Prostate gland (tissue), 2 donors: ENCODE results near the gene SLC2A5. TPM values are rescaled to one million over a fixed set of nuclear protein-coding genes. Genes with fewer than 3 reads are reported as not detected.
A peak's percentile ranks its signal among the peaks of the same experiment; 100 is the strongest.

Source experiments
- DNase-seq: peaks from one replicate; pipeline ENCODE4 v3.0.0-alpha.2; 2019; ENCODE audit warnings: low spot score
- H3K27ac ChIP-seq, 2 donors: fragments of 200-600 bp; sonication (generic); 2 replicates each; pipeline ENCODE4 v1.5.1; 2017 to 2019
- H3K27me3 ChIP-seq: fragments of 200-600 bp; sonication (generic); replicated peaks from 2 replicates; pipeline ENCODE4 v1.5.1; 2019; ENCODE audit not compliant: insufficient read depth
- H3K36me3 ChIP-seq, 2 donors: fragments of 200-600 bp; sonication (generic); 1 replicate in 1 of 2; 2 replicates in 1 of 2; pipeline versions ENCODE4 v1.5.1 to v1.8.1; 2017 to 2019
- H3K4me1 ChIP-seq: fragments of 200-600 bp; sonication (generic); replicated peaks from 2 replicates; pipeline ENCODE4 v1.5.1; 2019
- H3K4me3 ChIP-seq, 2 donors: fragments of 200-600 bp; sonication (generic); 2 replicates each; pipeline ENCODE4 v1.5.1; 2017 to 2019
- H3K9me3 ChIP-seq: fragments of 200-600 bp; sonication (generic); 2 replicates; pipeline ENCODE4 v1.5.1; 2017
- CTCF ChIP-seq, 4 experiments: fragments of 200-600 bp in 2 of 4; fragments of 450-650 bp in 2 of 4; sonication (generic) in 2 of 4; IDR thresholded peaks; 1 replicate in 3 of 4; 2 replicates in 1 of 4; pipeline ENCODE4 v1.5.1; 2016 to 2019; ENCODE audit warnings: antibody characterized with exemption in 4 of 4, mild to moderate bottlenecking in 2 of 4, moderate library complexity in 2 of 4
- POLR2A ChIP-seq: fragments of 450-650 bp; IDR thresholded peaks from one replicate; pipeline ENCODE4 v1.6.1; 2016; ENCODE audit warnings: antibody characterized with exemption, mild to moderate bottlenecking
- POLR2AphosphoS5 ChIP-seq: sonication (generic); formaldehyde crosslinking; IDR thresholded peaks from one replicate; pipeline ENCODE4 v1.6.1; 2017; ENCODE audit warnings: antibody characterized with exemption
- WGBS: methylation state at CpG from one replicate; pipeline ENCODE4 v1.1.5; 2018; 5-methylcytosine and 5-hydroxymethylcytosine counted together
- intact Hi-C: fragments of 100-400 bp; cut with DNase I; formaldehyde crosslinking; loops from one replicate; pipeline ENCODE4 v1.14.2; 2022
- total RNA-seq, 2 donors: library from RNA; depleted of rRNA; stranded (reverse); fragments of >200 nt; gene quantifications; one replicate each; pipeline ENCODE4 v1.1.0, GENCODE V29; 2016

SLC2A5 gene
- total RNA-seq, 2 donors from 2014 or later, result 25.4 to 55.0 TPM

- TF ChIP-seq CTCF (IDR thresholded peaks at IDR 0.05) (no peak), POLR2A (no peak)
- intact Hi-C loops, result no loop called here
- 30% methylated on average over 5 of the region's 5 CpGs for WGBS
- Histone ChIP-seq H3K4me1 (no peaks in the 10 kb centered on the region), H3K36me3 (no peaks in the 10 kb centered on the region), H3K4me3 (no peak overlapping the region), H3K9me3 (no peaks in the 10 kb centered on the region), H3K27me3 (no peaks in the 10 kb centered on the region), H3K27ac (peak overlapping the region; percentile 38 to 55)
- no peak for DNase-seq
Observed at GRCh38 chr1:9086045-9086444, 16.6 kb upstream of the SLC2A5 start.

GRCh38 chr1:9085306-9085940 is 16.0 kb upstream of the SLC2A5 start:
- Histone ChIP-seq H3K36me3 (no peaks in the 10 kb centered on the region), H3K27ac (peak overlapping the region; percentile 38 to 55), H3K4me3 (no peak overlapping the region), H3K9me3 (no peaks in the 10 kb centered on the region), H3K27me3 (no peaks in the 10 kb centered on the region), H3K4me1 (no peaks in the 10 kb centered on the region)
- TF ChIP-seq POLR2AphosphoS5, result no peak
- no peak for TF ChIP-seq CTCF (IDR thresholded peaks at IDR 0.05)
- no peak for TF ChIP-seq POLR2A
- intact Hi-C loops, result no loop called here
- DNase-seq, result peak; percentile 52
- WGBS, result 45% methylated on average over 7 of the region's 7 CpGs

GRCh38 chr1:9084906-9085305 is 15.5 kb upstream of the SLC2A5 start:
- no peaks in the 10 kb centered on the region for H3K4me1 ChIP-seq
- no peaks in the 10 kb centered on the region for H3K36me3 ChIP-seq
- H3K27ac ChIP-seq, result peak overlapping the region; percentile 38 to 55
- no peaks in the 10 kb centered on the region for H3K27me3 ChIP-seq
- no peak for TF ChIP-seq CTCF (IDR thresholded peaks at IDR 0.05)
- no peak for TF ChIP-seq POLR2AphosphoS5
- H3K9me3 ChIP-seq, result no peaks in the 10 kb centered on the region
- peak; percentile 30 for DNase-seq
- H3K4me3 ChIP-seq, result no peak overlapping the region
- intact Hi-C loops, result no loop called here
- 43% methylated on average over 8 of the region's 8 CpGs for WGBS

- Histone ChIP-seq H3K9me3 (no peaks in the 10 kb centered on the region), H3K27me3 (no peaks in the 10 kb centered on the region), H3K4me1 (no peaks in the 10 kb centered on the region), H3K4me3 (no peak overlapping the region), H3K36me3 (no peaks in the 10 kb centered on the region), H3K27ac (no peak overlapping the region)
- no peak for TF ChIP-seq POLR2AphosphoS5
- no peak for TF ChIP-seq POLR2A
- 96% methylated on average over 3 of the region's 3 CpGs for WGBS
- no peak for DNase-seq
- intact Hi-C loops, result no loop called here
Observed at GRCh38 chr1:9081473-9081872, 12.0 kb upstream of the SLC2A5 start.

GRCh38 chr1:9080705-9081291 is 11.4 kb upstream of the SLC2A5 start:
- no peaks in the 10 kb centered on the region for H3K27me3 ChIP-seq
- H3K4me1 ChIP-seq, result no peaks in the 10 kb centered on the region
- WGBS, result 76% methylated on average over 6 of the region's 6 CpGs
- H3K4me3 ChIP-seq, result no peak overlapping the region
- TF ChIP-seq CTCF (IDR thresholded peaks at IDR 0.05), result no peak
- TF ChIP-seq POLR2AphosphoS5, result no peak
- no peak for TF ChIP-seq POLR2A
- H3K36me3 ChIP-seq, result no peaks in the 10 kb centered on the region
- no peaks in the 10 kb centered on the region for H3K9me3 ChIP-seq
- intact Hi-C loops, result no loop called here
- no peak for DNase-seq
- no peak overlapping the region for H3K27ac ChIP-seq
